GM18907 (cell line): Measurements from ENCODE around the gene BAMBI.
"Not testable (repeated sequence)": the region's sequence is repeated elsewhere in the genome, so short reads cannot be mapped to it uniquely, and the experiment has no call there.

Source experiments
- ATAC-seq: cut with Tn5 transposase; IDR thresholded peaks from one replicate; pipeline ENCODE4 v1.9.1; 2021; ENCODE audit warnings: mild to moderate bottlenecking, moderate library complexity; ENCODE audit not compliant: unreplicated experiment

Gene BAMBI

GRCh38 chr10:28676968-28677887, at the start of gene BAMBI:
Gene BAMBI (plus strand): TSS chr10:28677521. CDS start chr10:28677898, 377 bp downstream.
- ATAC-seq: peak; percentile 97

DNA sequence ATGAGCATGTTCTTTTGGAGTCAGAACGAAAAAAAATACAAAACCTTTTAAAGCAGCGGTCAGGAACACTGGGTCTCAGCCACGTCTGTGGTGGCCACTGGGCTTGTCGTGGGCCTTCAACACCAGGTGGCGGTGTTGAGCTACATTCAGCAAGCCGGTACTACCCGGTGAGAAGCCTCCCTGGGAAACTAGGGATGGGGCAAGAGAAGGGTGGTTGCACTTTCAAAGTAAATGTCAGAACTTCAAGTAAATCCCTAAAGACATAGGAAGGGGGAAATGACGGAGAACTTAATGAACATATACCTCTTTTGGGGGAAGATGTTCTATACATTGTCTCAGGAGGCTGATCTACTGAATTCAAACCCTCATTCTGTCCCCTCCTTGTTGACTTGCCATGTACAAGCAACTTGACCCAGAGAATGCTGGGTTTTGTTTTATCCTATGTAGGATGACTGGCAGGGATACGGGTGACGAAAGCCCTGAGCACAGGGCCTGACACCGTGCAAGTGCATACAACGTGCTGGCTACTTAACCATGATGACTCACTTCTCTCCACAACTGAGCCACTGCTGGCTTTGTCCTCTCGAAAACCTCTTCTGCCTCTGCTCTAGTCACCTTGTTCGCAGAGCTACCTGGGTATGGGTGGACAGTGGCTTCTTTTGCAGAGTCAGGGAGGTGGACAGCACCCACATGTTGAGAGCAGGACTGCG, 49.0 kb upstream of the BAMBI start:
- ATAC-seq: peak; percentile 73

DNA sequence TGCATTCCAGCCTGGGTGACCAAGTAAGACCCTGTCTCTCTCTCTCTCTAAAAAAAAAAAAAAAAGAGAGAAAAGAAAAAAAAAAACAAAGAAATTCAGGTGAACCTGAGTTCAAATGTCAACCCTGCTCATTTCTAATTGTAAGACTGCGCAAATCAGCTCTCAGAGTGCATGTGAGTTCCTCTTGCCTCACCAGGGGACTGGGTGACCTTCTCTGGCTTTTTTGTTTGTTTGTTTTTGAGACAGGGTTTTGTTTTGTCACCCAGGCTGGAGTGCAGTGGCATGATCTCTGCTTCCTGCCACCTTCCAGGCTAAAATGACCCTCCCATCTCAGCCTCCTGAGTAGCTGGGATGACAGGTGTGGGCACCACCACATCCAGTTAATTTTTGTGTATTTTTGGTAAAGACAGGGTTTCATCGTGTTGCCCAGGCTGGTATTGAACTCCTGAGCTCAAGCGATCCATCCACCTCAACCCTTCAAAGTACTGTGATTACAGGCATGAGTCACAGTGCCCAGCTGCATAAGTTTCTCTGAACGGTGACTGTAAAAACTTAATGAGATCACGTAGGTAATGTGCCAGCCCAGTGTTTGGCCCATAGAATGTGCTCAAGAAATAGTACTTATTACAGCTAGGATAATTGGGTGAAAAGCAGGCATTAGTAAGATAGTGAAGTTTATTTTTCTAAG, 45.3 kb upstream of the BAMBI start:
- ATAC-seq: no peak

DNA sequence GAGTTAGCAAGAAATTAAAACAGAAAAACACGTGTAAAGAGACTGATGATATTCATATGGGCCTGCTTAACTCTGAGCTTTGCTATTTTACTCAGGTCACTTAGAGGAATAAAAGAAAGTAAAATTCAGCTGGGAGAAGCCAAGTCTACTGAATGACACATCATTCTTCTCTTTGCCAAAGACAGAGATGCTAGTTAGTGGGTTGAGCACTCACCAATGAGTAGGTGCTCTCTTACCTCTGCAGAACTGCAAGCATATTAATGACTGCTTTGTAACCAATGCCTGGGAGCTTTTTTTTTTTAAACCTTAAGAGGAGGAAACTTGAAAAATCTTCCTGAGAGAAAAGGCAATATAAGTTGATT, 44.8 kb upstream of the BAMBI start:
- no peak for ATAC-seq

DNA sequence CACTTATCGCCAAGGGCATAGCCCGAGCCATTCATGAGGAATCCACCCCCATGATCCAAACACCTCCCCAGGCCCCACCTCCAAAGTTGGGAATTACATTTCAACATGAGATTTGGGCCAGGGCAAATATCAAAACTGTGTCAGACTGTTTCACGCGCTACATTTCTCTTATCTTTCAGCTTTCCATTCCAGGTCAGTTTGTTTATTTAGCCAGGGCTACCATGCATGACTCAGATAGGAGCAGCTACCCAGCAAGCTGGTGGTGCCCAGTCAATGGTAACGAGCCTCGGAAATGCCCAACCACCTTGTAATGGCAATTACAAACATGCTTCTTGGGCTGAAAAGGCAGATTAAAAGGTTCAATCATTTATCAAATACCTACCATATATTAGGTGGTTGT, 43.6 kb upstream of the BAMBI start:
- no peak for ATAC-seq

- ATAC-seq: no peak
Measured at GRCh38 chr10:28637346-28637745, 40.0 kb upstream of the BAMBI start.

DNA sequence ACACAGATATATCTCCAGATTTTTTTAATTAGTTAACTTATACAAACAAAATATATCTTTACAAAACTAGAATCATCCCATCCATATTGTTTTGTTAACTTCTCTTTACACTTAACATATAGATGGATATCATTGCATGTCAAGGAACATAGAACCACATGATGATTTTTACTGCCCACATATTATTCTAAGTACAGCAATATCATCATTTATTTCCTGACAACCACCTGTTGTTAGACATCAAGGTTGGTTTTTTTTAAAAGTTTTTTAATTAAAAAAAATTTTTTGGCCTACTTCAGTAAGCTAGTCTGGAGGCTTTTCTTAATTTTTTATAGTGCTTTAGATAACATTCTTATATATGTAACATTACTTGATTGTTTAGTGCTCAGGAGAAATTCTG, 38.9 kb upstream of the BAMBI start:
- no peak for ATAC-seq

GRCh38 chr10:28640551-28640950, 36.8 kb upstream of the BAMBI start:
- ATAC-seq: no peak

GRCh38 chr10:28644647-28645046, 32.7 kb upstream of the BAMBI start:
- ATAC-seq: no peak

DNA sequence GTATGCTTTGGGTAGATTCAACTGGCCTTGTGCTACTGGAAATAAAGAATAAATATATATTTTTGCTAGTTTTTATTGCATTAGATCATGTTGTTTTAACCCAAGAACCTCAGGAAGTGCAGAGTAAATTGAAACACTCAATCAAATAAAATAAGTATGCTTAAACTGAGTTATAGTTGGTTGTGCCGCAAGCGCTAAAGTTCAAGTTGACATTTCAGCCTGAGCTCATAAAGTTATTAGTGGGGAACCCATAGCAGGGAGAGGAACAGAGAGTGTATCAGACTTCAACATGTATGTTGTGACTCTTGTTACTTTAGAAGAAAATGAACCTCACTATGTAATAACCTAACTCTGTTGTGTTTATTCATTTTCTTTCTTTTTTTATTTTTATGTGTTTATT, 25.2 kb upstream of the BAMBI start:
- no peak for ATAC-seq

DNA sequence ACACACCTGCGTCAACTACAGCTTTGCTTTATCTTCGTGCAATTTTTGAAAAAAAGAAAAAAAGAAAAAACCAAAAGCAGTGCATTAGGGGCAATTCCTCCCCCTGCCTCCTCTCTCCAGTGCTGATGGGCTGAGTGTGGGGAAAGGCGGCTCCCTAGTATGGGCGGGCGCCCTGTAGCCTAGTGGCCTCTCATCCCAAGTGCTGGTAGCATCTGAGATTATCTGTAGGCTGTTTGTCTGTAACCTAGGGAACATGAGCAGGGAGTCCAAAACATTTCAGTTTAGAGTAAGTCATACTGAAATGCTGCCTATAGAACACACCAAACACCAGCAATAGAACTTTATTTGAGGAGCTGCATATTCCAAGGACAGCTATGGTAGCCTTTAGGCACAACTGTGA, 24.6 kb upstream of the BAMBI start:
- ATAC-seq: no peak

- not testable (repeated sequence) for ATAC-seq
Measured at GRCh38 chr10:28658824-28659223, 18.5 kb upstream of the BAMBI start.

- ATAC-seq: no peak
Measured at GRCh38 chr10:28661035-28661434, 16.3 kb upstream of the BAMBI start.

DNA sequence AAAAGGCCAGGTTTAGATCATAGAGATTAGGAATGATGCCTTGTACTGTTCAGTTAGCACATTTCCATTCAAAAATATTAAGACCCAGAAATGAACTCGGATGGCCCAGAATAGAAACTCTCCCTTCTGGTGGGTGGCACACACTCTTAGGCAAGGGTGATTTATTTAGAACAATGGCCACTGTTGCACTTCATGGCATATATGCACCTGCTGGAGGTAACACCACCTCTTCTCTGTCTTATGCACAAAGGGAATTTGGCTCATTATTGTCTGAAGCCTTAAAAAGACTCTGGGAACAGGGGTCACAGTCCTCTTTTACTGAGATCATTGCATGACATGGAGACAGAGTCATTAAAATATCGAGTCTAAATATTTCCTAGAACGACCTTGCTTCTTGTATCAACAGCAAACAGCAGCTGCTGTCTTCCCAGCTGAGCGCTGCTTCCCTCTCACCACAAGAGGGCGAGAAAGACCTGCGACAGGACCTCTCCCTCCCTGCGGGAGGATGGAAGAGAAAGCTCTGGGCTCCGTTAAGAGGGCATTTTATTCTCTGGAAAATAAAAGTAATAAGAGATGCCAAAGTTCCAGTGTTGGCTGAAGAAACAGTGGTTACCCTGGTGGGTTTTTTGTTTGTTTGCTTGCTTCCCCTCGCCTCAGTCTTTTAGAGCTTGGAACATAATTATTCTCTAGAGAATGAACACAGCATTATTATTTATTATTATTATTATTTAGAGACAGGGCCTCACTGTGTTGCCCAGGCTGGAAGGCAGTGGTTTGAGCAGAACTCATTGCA, 13.5 kb upstream of the BAMBI start:
- peak; percentile 90 for ATAC-seq

DNA sequence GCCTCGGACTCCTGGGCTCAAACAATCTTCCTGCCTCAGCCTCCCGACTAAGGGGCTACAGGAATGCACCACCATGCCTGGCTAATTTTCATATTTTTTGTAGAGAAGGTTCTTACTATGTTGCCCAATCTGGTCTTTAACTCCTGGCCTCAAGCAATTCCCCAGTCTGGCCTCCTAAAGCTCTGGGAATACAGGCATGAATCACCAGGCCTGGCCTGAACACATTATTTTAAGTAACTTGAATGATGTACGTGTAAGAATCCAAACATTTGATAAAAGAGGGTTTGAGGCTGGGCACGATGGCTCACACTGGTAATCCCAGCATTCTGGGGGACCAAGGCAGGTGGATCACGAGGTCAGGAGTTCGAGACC, 13.0 kb upstream of the BAMBI start:
- no peak for ATAC-seq

- no peak for ATAC-seq
Measured at GRCh38 chr10:28666751-28667467, 10.4 kb upstream of the BAMBI start.

GRCh38 chr10:28668363-28669226, 8.7 kb upstream of the BAMBI start:
- no peak for ATAC-seq

DNA sequence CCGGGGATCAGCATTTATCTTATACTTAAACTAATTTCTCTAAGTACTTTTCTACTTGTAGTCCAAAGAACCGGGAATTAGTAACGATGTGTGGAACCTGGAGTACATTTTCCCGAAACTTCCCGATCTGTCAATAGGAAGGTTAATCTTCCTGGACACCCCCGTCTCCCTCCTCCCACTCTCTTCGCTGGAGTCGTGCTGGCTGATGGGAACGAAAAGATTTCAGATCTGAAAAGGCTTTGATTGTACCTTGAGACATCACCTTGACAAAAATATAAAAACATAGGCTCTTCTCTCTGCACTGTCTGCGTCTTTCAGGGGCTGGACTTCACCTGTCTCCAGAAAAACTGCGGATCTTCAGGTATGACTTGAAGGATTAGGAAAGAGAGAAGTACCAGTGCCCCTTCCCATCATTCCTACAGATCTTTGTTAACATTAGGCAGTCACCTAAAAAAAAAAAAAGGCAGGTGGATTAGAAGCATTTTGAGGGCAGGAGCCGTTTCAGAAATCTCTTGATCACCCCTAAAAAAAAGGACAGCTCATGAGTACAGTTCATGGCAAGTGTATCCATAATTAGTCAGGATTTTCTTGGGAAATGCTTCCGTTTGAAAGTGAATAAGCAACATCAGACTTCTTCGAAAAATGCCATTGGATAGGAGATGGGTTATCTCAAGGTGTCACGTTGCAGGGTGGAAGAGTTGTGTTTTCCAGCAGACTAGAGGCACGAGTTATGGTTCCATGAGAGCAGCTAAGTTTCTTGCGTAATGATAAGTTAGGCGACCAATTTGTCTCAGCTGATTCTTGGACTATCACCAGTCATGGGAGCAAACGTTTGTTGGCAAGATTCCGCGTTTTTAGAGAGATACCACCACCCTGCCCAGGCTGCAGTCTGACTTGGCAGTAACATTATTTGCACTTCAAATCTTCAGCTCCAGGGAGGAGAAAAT, 7.8 kb upstream of the BAMBI start:
- ATAC-seq: no peak
